Measurements from ENCODE around the gene MAN1A1.

DNA sequence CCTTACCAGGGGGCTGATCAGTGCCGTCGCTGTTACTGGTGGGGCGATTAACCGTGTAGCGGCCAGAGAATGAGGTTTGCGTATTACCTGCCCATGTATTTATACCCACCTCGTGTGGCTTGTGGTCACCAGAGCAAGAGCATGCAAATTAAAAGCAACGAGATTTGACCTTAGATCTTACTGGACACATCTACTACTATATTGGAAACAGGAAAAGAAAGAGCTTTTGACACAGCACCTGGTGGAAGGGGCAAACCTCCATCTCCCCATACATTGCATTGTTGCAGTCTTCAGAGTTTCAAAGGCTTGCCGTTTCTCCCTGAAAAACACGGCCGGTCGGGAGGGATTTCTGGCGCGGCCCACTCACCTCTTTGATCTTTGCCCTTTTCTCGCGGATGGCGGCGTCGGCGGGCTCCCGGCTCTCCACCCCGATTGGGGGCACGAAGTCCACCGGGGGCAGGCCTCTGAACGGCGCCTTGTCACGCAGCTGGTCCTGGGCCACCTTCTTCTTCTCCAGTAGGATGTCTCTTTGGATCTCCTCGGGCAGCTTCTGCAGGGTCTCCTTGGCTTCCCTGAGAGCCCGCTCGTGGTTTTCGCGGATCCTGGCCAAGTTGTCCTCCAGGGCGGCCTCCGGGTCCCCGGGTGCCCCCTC is 1.3 kb downstream of the MAN1A1 start:
- no peak for TF ChIP-seq EZH2 (IDR thresholded peaks at IDR 0.05)
- no peak for TF ChIP-seq POLR2AphosphoS5 (IDR thresholded peaks at IDR 0.05; ENCODE audit: borderline replicate concordance, low read depth, low read length)

Measured in SK-N-MC (cell line).